ENCODE data around the gene TNPO3. TPM values are rescaled to one million over a fixed set of nuclear protein-coding genes. Genes with fewer than 3 reads are reported as not detected.

Gene TNPO3
- total RNA-seq, 1 experiment from 2014 or later, result 59.2 TPM

GRCh38 chr7:128928882-128929788 is 125.8 kb downstream of the TNPO3 start:
- no peaks in the 10 kb centered on the region for H3K4me1 ChIP-seq (replicated peaks; ENCODE audit: insufficient read depth)
- TF ChIP-seq, protein P1, sequence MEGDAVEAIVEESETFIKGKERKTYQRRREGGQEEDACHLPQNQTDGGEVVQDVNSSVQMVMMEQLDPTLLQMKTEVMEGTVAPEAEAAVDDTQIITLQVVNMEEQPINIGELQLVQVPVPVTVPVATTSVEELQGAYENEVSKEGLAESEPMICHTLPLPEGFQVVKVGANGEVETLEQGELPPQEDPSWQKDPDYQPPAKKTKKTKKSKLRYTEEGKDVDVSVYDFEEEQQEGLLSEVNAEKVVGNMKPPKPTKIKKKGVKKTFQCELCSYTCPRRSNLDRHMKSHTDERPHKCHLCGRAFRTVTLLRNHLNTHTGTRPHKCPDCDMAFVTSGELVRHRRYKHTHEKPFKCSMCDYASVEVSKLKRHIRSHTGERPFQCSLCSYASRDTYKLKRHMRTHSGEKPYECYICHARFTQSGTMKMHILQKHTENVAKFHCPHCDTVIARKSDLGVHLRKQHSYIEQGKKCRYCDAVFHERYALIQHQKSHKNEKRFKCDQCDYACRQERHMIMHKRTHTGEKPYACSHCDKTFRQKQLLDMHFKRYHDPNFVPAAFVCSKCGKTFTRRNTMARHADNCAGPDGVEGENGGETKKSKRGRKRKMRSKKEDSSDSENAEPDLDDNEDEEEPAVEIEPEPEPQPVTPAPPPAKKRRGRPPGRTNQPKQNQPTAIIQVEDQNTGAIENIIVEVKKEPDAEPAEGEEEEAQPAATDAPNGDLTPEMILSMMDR (conservative IDR thresholded peaks at IDR 0.05), result no peak
- TF ChIP-seq EZH2 (IDR thresholded peaks at IDR 0.05; ENCODE audit: low read depth), result no peak
- H3K79me2 ChIP-seq (ENCODE audit: low read depth), result no peaks in the 10 kb centered on the region
- CTCF ChIA-PET, result interaction anchor here (0.5 kb wide), 1 partner anchor 351 kb away, joined by 5 read pairs; no protein-coding TSS in a partner anchor
- intact Hi-C loops (cut with micrococcal nuclease; ENCODE audit: unreplicated experiment), result no loop called here
- BruUV-seq (replicated peaks), result no TSS peak
- no peak overlapping the region for H3K4me3 ChIP-seq
- no peaks in the 10 kb centered on the region for H3F3A ChIP-seq (ENCODE audit: insufficient read depth, low read depth)
- no peak overlapping the region for H2AFZ ChIP-seq
- POLR2A ChIA-PET (ENCODE audit: unreplicated experiment), result no interaction called here
- no peaks in the 10 kb centered on the region for H3K36me3 ChIP-seq (ENCODE audit: low read depth)
- H3K27ac ChIP-seq, result no peak overlapping the region
- H4K20me1 ChIP-seq (ENCODE audit: insufficient read depth), result no peaks in the 10 kb centered on the region
- no peaks in the 10 kb centered on the region for H3K9me3 ChIP-seq (ENCODE audit: insufficient read depth, low read depth)
- no peaks in the 10 kb centered on the region for H3K27me3 ChIP-seq (ENCODE audit: insufficient read depth, low read depth)
- no peaks in the 10 kb centered on the region for H3K9me2 ChIP-seq (ENCODE audit: insufficient read depth)
- DNase-seq, result no peak
- H3K4me2 ChIP-seq, result no peak overlapping the region

DNA sequence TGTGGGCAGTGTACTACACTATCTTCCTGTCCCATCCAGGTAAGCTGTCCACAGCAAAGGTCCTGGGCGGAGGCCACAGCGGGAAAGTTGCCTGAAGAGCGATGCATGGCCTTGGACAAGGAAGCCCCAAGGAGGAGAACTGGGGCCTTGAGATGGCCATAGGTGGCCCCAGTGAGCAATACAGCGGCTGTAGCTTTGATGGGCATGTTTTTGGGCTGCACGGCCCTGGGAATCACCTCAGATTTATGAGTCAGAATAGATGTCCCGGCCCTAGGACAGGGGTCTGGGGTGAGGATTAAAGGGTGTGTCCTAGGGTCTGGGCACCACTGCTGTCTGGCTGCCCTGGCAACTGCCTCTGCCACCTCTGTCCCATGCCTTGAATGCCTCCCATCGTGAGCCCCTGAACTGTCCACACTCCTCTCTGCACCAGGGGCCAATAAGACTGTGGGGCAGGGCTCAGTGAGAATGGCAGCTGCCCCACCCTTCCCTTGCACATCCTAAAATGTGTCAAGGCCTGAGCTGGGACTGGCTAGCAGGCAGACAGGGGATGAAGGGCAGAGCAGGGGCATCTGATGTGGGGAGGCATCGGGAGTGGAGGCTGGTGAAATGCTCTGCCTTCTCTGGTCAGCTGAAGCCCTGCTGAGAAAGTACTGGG is 126.6 kb downstream of the TNPO3 start:
- Histone ChIP-seq H2AFZ (no peak overlapping the region), H3K36me3 (ENCODE audit: low read depth) (no peaks in the 10 kb centered on the region), H3K79me2 (ENCODE audit: low read depth) (no peaks in the 10 kb centered on the region), H3F3A (ENCODE audit: insufficient read depth, low read depth) (no peaks in the 10 kb centered on the region), H3K4me3 (no peak overlapping the region), H3K9me3 (ENCODE audit: insufficient read depth, low read depth) (no peaks in the 10 kb centered on the region), H3K27ac (no peak overlapping the region), H3K4me1 (replicated peaks; ENCODE audit: insufficient read depth) (no peaks in the 10 kb centered on the region), H3K9me2 (ENCODE audit: insufficient read depth) (no peaks in the 10 kb centered on the region), H3K27me3 (ENCODE audit: insufficient read depth, low read depth) (no peaks in the 10 kb centered on the region), H4K20me1 (ENCODE audit: insufficient read depth) (no peaks in the 10 kb centered on the region), H3K4me2 (no peak overlapping the region)
- no peak for DNase-seq
- CTCF ChIA-PET, result interaction anchor here (0.5 kb wide), 1 partner anchor 352 kb away, joined by 5 read pairs; no protein-coding TSS in a partner anchor
- intact Hi-C loops (cut with micrococcal nuclease; ENCODE audit: unreplicated experiment), result no loop called here
- TF ChIP-seq EZH2 (IDR thresholded peaks at IDR 0.05; ENCODE audit: low read depth), result no peak
- TF ChIP-seq, protein P1 (conservative IDR thresholded peaks at IDR 0.05), result no peak
- POLR2A ChIA-PET (ENCODE audit: unreplicated experiment), result no interaction called here
- BruUV-seq (replicated peaks), result no TSS peak

- peaks cover 12% of the 10 kb centered on the region for H3K27me3 ChIP-seq (ENCODE audit: insufficient read depth, low read depth)
- DNase-seq, result no peak
- intact Hi-C loops (cut with micrococcal nuclease; ENCODE audit: unreplicated experiment), result no loop called here
- ChIA-PET CTCF (no interaction called here), POLR2A (ENCODE audit: unreplicated experiment) (no interaction called here)
- no TSS peak for BruUV-seq (replicated peaks)
- H3K36me3 ChIP-seq (ENCODE audit: low read depth), result no peaks in the 10 kb centered on the region
- H3K9me2 ChIP-seq (ENCODE audit: insufficient read depth), result no peaks in the 10 kb centered on the region
- no peaks in the 10 kb centered on the region for H3F3A ChIP-seq (ENCODE audit: insufficient read depth, low read depth)
- no peak for TF ChIP-seq EZH2 (IDR thresholded peaks at IDR 0.05; ENCODE audit: low read depth)
- TF ChIP-seq, protein P1 (conservative IDR thresholded peaks at IDR 0.05), result no peak
- H3K27ac ChIP-seq, result no peak overlapping the region
- H3K9me3 ChIP-seq (ENCODE audit: insufficient read depth, low read depth), result no peaks in the 10 kb centered on the region
- peaks cover 5% of the 10 kb centered on the region for H3K4me1 ChIP-seq (replicated peaks; ENCODE audit: insufficient read depth)
- H2AFZ ChIP-seq, result no peak overlapping the region
- no peaks in the 10 kb centered on the region for H4K20me1 ChIP-seq (ENCODE audit: insufficient read depth)
- no peak overlapping the region for H3K4me2 ChIP-seq
- H3K4me3 ChIP-seq, result no peak overlapping the region
- no peaks in the 10 kb centered on the region for H3K79me2 ChIP-seq (ENCODE audit: low read depth)
These were observed 130.0 kb downstream of the TNPO3 start for GRCh38 chr7:128924707-128925588.
